Measurements from ENCODE around the gene COPS7B.

GRCh38 chr2:231761735-231762134, 24.5 kb upstream of the COPS7B start:
- TF ChIP-seq POLR2A (IDR thresholded peaks at IDR 0.05) = no peak
- TF ChIP-seq, protein P1, sequence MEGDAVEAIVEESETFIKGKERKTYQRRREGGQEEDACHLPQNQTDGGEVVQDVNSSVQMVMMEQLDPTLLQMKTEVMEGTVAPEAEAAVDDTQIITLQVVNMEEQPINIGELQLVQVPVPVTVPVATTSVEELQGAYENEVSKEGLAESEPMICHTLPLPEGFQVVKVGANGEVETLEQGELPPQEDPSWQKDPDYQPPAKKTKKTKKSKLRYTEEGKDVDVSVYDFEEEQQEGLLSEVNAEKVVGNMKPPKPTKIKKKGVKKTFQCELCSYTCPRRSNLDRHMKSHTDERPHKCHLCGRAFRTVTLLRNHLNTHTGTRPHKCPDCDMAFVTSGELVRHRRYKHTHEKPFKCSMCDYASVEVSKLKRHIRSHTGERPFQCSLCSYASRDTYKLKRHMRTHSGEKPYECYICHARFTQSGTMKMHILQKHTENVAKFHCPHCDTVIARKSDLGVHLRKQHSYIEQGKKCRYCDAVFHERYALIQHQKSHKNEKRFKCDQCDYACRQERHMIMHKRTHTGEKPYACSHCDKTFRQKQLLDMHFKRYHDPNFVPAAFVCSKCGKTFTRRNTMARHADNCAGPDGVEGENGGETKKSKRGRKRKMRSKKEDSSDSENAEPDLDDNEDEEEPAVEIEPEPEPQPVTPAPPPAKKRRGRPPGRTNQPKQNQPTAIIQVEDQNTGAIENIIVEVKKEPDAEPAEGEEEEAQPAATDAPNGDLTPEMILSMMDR (IDR thresholded peaks at IDR 0.05) = no peak
